Keratinocyte (primary cell): ENCODE results near the gene PLXNA1.

Source experiments
- EZH2 ChIP-seq: IDR thresholded peaks from one replicate; pipeline ENCODE4 v1.6.1; 2012; ENCODE audit warnings: inconsistent platforms, mild to moderate bottlenecking, low read length, moderate library complexity
- TF ChIP-seq, protein P1 (sequence below), 3 experiments: IDR thresholded peaks in 1 of 3; conservative IDR thresholded peaks in 1 of 3; optimal IDR thresholded peaks in 1 of 3; 2 replicates in 2 of 3; 3 replicates in 1 of 3; pipeline versions ENCODE3 to v1.5.1; 2011; ENCODE audit warnings: low read length in 3 of 3, mild to moderate bottlenecking in 3 of 3, moderate library complexity in 2 of 3, control low read depth in 1 of 3, inconsistent platforms in 1 of 3; ENCODE audit not compliant: insufficient read depth in 2 of 3; ENCODE audit errors: extremely low read depth in 1 of 3

GRCh38 chr3:127005864-127006500 is 23.1 kb downstream of the PLXNA1 start:
- TF ChIP-seq, protein P1, sequence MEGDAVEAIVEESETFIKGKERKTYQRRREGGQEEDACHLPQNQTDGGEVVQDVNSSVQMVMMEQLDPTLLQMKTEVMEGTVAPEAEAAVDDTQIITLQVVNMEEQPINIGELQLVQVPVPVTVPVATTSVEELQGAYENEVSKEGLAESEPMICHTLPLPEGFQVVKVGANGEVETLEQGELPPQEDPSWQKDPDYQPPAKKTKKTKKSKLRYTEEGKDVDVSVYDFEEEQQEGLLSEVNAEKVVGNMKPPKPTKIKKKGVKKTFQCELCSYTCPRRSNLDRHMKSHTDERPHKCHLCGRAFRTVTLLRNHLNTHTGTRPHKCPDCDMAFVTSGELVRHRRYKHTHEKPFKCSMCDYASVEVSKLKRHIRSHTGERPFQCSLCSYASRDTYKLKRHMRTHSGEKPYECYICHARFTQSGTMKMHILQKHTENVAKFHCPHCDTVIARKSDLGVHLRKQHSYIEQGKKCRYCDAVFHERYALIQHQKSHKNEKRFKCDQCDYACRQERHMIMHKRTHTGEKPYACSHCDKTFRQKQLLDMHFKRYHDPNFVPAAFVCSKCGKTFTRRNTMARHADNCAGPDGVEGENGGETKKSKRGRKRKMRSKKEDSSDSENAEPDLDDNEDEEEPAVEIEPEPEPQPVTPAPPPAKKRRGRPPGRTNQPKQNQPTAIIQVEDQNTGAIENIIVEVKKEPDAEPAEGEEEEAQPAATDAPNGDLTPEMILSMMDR (optimal IDR thresholded peaks at IDR 0.05 in 1 of 3, IDR thresholded peaks at IDR 0.05 in 1 of 3, conservative IDR thresholded peaks at IDR 0.05 in 1 of 3; ENCODE audit: extremely low read depth in 1 of 3, insufficient read depth in 2 of 3, low read length in 3 of 3) = no peak
- TF ChIP-seq EZH2 = no peak
